PFSK-1 (cell line): ENCODE data around the gene CCM2L.

Experiments
- POLR2AphosphoS5 ChIP-seq: IDR thresholded peaks from 2 replicates; pipeline ENCODE4 v1.6.1; 2012; ENCODE audit warnings: low read depth, mild to moderate bottlenecking, control low read depth, low read length, moderate library complexity
- SIN3A ChIP-seq: IDR thresholded peaks from 2 replicates; pipeline ENCODE4 v1.6.1; 2012; ENCODE audit warnings: mild to moderate bottlenecking, low read length, moderate library complexity, borderline replicate concordance; ENCODE audit not compliant: insufficient read depth

DNA sequence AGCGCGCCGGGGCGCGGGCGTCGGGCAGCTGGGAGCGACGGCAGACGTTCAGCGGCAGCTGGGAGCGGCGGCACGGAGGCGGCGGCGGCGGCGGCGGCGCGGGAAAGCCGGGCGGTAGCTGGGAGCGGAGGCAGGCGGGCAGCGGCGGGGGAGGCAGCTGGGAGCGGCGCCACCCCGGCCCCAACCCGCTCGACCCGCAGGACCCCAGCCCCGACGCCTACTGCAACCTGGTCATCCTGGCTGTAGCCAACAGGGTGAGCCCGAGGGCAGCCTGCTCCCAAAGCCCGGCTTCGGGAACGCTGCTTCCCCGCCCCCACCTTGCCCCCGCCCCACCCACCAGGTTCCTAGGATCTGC is 8.9 kb downstream of the CCM2L start:
- TF ChIP-seq POLR2AphosphoS5 (no peak), SIN3A (no peak)
